ENCODE measurements around the gene UGT2B7.
"Not testable (repeated sequence)": the region's sequence is repeated elsewhere in the genome, so short reads cannot be mapped to it uniquely, and the experiment has no call there.

- TF ChIP-seq POLR2A (IDR thresholded peaks at IDR 0.05): not testable (repeated sequence)
- TF ChIP-seq, protein P1, sequence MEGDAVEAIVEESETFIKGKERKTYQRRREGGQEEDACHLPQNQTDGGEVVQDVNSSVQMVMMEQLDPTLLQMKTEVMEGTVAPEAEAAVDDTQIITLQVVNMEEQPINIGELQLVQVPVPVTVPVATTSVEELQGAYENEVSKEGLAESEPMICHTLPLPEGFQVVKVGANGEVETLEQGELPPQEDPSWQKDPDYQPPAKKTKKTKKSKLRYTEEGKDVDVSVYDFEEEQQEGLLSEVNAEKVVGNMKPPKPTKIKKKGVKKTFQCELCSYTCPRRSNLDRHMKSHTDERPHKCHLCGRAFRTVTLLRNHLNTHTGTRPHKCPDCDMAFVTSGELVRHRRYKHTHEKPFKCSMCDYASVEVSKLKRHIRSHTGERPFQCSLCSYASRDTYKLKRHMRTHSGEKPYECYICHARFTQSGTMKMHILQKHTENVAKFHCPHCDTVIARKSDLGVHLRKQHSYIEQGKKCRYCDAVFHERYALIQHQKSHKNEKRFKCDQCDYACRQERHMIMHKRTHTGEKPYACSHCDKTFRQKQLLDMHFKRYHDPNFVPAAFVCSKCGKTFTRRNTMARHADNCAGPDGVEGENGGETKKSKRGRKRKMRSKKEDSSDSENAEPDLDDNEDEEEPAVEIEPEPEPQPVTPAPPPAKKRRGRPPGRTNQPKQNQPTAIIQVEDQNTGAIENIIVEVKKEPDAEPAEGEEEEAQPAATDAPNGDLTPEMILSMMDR (IDR thresholded peaks at IDR 0.05): not testable (repeated sequence)
Observed at GRCh38 chr4:69053309-69053885, 42.9 kb upstream of the UGT2B7 start.
